ENCODE results near the gene RUNX1.

The RUNX1 gene

GRCh38 chr21:35036465-35037383 is 12.4 kb downstream of the RUNX1 start:
- DNase-seq (ENCODE audit: low read depth), result no peak

DNA sequence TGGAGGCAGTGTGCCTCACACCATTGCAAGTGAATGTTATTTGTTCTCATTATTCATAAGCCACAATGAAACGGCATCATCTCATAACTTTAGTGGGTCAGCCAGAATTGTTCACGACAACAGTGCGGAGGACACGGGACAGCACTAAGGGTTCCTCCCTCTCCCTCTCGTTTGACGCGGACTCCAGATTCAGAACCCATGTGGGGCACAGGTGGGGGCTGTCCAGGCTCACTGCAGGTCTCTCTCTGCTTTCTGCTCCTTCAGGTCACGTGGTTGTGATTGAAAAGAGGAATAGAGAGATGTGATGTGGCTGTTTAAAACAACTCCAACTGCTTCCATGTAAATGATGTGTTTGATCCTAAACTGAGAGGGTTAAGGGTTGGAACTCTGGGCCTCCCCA is 13.5 kb downstream of the RUNX1 start:
- no peak for DNase-seq (ENCODE audit: low read depth)

DNA sequence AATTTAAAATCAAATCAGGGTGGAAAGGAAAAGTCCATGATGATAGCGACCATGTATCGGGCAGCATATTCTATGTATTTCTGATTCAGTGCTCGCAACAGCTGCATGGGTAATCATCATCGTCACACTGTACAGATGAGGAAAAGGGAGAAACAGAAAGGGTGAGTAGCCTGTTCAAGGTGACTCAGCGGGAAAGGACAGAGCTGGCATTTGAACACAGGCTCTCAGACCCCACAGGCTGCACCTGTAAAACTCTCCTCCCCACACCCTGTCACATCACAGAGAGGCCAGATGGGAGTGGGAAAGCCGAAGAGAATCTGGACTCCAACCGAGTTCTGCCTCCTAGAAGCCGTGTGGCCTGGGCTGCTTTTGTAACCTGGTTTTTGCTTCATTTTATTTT is 14.0 kb downstream of the RUNX1 start:
- no peak for DNase-seq (ENCODE audit: low read depth)

- DNase-seq (ENCODE audit: low read depth), result no peak
These were observed 14.7 kb downstream of the RUNX1 start for GRCh38 chr21:35034203-35034926.

DNA sequence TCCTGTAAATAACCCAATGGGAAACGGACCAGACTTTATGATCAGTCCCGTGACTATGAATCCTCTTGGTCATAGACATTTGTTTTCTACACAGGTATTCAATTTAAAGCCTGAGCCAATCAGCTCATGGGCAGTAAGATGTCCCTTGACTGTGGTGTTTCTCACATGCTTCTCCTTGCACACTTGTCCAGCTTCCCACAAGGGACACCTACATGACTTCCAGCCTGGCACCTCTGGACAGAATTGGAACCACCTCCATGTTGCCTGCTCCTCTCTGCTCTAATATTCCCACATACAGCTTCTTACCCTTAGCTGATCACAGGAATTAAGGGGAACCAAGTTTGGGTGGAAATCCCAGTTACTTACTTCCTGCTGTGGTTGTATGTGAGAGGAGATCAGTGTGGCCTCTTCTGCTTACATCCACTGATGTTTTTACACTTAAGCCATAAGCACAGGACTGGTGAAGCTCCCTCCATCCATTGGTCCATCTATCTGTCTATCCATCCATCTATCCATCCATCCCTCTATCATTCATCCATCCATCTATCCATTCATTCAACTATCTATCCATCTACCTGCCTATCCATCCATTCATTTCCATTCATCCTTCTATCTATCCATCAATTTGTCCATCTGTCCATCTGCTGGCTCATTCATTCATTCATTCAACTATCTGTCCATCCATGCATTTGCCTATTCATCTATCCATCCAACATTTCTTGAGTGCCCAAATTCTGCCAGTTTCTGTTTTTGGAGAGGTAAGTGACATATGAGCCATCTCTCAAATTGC is 16.4 kb downstream of the RUNX1 start:
- DNase-seq (ENCODE audit: low read depth), result no peak

- no peak for DNase-seq (ENCODE audit: low read depth)
These were observed 20.6 kb downstream of the RUNX1 start for GRCh38 chr21:35028451-35028978.

DNA sequence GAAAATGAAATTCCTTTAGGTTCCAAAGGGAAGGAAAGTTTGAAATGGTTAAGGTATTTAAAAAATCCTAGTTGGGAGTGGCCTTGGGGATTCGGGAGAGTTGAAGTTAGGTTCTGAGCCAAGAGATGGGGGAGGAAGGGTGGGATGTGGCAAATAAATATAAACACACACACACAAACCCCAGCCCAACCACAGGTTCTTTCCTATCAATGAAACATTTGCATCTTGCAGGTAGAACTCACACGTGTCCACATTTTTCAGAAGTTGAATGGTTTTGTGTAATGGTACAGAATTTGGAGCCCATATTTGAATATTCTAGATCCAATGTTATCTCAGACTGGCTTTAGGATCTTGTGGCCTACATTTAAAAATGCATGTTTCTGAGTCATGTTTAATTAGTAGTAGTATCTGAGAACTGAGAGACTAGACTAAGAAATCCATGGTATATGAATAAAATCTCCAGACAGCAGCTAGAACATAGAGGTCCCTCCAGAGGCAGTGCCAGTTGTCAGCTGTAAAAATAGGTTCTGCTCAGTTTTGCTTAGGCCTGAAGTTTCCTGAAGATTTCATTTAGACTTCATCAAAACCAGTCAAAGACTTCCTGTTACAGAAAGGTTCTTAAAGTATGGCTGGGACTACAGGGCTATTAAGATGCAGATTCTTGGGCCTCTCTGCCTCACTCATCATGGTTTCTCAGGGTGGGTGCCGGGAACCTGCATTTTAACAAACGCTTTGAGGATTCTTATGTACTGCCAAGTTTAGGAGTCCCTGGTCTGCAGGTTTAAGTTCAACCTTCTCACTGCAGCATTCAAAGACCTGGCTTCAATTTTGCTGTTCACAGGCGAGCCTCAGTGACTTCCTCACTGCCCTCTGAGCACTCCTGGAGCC is 21.3 kb downstream of the RUNX1 start:
- DNase-seq (ENCODE audit: low read depth), result no peak

- peak; percentile 82 for DNase-seq (ENCODE audit: low read depth)
These were observed 22.2 kb downstream of the RUNX1 start for GRCh38 chr21:35026617-35027562.

- DNase-seq (ENCODE audit: low read depth), result no peak
These were observed 23.0 kb downstream of the RUNX1 start for GRCh38 chr21:35026153-35026500.

DNA sequence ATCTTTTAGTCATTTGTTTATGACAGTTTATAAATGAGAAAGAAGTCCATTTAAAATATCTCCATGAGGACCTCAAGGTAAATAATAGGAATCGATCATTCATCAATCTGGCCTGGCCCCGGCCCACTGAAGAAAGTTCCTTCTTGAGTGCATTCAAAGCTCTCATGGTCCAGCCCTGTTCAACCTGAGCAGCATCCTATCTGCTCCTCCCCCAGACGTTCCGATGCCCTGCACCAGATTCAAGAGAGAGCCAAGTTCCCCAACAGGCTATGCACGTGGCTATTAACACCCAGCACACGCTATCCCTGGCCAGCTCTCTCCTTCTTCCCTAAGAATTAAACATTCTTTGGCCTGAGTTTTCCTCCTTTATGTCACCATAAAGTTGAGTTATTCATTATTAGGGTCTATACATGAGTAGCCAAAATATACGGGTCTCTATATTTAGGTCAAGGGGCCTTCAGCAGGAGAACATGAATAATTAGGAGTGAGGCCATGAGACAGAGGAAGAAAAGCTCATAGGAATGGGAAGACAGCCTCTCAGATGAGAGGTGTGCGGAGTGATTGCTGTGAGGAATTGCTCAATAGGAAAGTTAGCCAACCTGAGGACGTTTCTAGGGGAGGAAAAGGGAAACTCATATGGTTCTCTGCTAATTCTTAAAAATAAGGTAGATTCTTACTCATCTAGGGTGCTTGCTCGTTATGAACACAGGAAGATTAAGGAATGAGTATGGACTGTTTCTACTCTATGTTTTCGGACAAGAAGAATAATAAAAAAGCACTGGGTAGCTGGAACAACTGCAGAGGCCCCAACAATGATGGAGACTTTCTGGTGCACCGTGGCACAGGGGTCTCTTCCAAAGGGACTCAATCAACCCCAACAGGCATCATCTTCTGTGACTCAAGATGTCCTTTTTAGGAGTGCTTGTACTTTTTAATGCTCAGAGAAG is 23.6 kb downstream of the RUNX1 start:
- no peak for DNase-seq (ENCODE audit: low read depth)

GRCh38 chr21:35024513-35024912 is 24.6 kb downstream of the RUNX1 start:
- DNase-seq (ENCODE audit: low read depth), result no peak

GRCh38 chr21:35024071-35024420 is 25.1 kb downstream of the RUNX1 start:
- DNase-seq (ENCODE audit: low read depth), result no peak

DNA sequence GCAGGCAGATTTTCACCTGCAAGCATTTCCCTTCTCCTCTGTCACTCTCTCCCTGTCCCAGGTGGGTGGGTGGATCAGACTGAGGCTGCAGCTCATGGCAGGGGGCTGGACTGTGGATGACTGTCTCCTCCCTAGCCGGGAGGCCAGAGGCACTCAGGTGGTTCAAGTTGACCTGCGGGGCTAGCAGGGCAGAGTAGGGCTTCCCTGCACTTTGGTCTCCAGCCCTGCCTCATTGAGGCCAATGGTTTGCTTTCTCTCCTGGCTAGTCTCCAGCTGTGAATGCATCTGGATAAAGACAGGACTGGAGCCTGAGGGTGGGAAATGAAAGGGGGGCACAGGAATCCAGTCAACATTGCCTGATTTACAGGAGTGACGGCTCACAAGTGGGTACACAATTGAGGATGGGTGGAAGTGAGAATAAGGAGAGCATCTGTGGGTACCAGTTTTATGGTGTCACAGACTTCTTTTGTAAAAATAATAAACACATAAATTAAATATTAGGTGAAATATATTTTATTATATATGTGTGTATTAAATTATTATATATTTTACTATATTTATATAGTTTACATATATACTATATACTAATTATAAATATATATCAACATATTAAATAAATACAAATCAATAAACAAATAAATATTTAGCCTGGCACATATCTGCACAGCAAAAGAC is 25.6 kb downstream of the RUNX1 start:
- no peak for DNase-seq (ENCODE audit: low read depth)

DNA sequence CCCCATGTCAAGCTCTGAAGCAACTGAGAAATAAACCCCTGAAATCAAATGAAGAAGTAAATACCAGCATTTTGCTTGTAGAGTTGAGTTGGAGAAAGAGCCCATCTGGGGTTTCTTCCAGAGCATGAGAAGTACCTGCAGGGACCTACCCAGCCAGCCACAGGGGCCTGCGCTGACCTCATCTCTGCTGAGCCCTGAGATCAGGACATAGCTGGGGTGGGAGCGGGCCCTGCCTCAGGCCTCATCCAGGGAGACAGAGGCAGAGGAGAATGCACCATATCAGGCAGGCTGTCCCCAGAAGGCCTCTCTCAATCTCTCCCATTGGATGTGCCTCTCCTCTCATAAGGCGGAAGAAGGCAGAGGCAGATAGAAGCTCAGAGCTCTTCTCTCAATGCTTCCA is 27.6 kb downstream of the RUNX1 start:
- no peak for DNase-seq (ENCODE audit: low read depth)

DNA sequence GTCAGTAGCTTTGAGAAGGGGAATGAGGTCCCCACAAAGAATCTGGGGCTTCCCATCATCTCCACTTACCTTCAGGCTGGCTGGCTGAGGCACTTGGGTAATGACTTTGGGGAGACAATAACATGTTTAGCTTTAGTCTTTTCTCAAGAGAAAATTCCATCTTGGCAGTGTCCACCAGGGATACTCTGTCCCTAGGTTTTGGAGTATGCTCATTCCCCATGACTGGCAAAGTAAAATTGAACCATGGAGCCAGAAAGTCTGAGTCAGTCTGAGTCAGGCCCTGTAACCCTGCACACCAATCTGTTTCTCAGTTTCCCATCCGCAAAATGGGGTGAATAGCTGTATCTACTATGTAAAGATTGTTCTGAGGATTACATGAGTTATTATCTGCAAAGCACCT is 28.2 kb downstream of the RUNX1 start:
- no peak for DNase-seq (ENCODE audit: low read depth)

GRCh38 chr21:35020436-35020835 is 28.7 kb downstream of the RUNX1 start:
- DNase-seq (ENCODE audit: low read depth), result peak; percentile 42

- no peak for DNase-seq (ENCODE audit: low read depth)
These were observed 29.5 kb downstream of the RUNX1 start for GRCh38 chr21:35019631-35020032.

GRCh38 chr21:35017256-35017655 is 31.8 kb downstream of the RUNX1 start:
- no peak for DNase-seq (ENCODE audit: low read depth)
